ENCODE results near the gene KIF26B. TPM values are rescaled to one million over a fixed set of nuclear protein-coding genes. Genes with fewer than 3 reads are reported as not detected.

KIF26B gene
- total and polyA plus RNA-seq, 2 experiments from 2014 or later = 0.03 to 0.76 TPM

GRCh38 chr1:245541369-245541768 lies 386.6 kb downstream of the KIF26B start (continued):
- no peak for TF ChIP-seq ZNF462 (CRISPR knock-in tag; IDR thresholded peaks at IDR 0.05)

GRCh38 chr1:245542365-245542764 lies 387.6 kb downstream of the KIF26B start:
- Mint-ChIP-seq H3K4me3 (no peak overlapping the region), H3K36me3 (ENCODE audit: low read depth) (no peaks in the 10 kb centered on the region), H3K27me3 (ENCODE audit: insufficient read depth, low read depth, poor library complexity) (peaks cover 3% of the 10 kb centered on the region), H3K9me3 (no peaks in the 10 kb centered on the region), H3K4me1 (peaks cover 9% of the 10 kb centered on the region; the same call in 2 of the 3 replicates), H3K27ac (no peak overlapping the region)
- Histone ChIP-seq H3K79me2 (replicated peaks; ENCODE audit: insufficient read depth) (no peaks in the 10 kb centered on the region), H3K9me2 (ENCODE audit: insufficient read depth) (no peaks in the 10 kb centered on the region), H4K20me1 (replicated peaks; ENCODE audit: insufficient read depth) (no peaks in the 10 kb centered on the region), H3K4me1 (ENCODE audit: insufficient read depth) (no peaks in the 10 kb centered on the region), H3K27me3 (ENCODE audit: insufficient read depth) (no peaks in the 10 kb centered on the region), H2AFZ (no peak overlapping the region), H3K4me3 (no peak overlapping the region), H3K27ac (ENCODE audit: low read depth) (no peak overlapping the region), H3F3A (replicated peaks; ENCODE audit: low read depth) (no peaks in the 10 kb centered on the region), H3K4me2 (no peak overlapping the region), H3K36me3 (ENCODE audit: insufficient read depth) (no peaks in the 10 kb centered on the region)
- DNase-seq (ENCODE audit: low spot score) (no peak), ATAC-seq (no peak)
- TF ChIP-seq POLR2AphosphoS5 (IDR thresholded peaks at IDR 0.05; ENCODE audit: low read depth) = no peak
- TF ChIP-seq STAT1 (IDR thresholded peaks at IDR 0.05; ENCODE audit: unreplicated experiment) = no peak
- no peak for TF ChIP-seq REST (IDR thresholded peaks at IDR 0.05; ENCODE audit: unreplicated experiment)
- no peak for TF ChIP-seq ZNF462 (CRISPR knock-in tag; IDR thresholded peaks at IDR 0.05)
